Activated naive CD4-positive, alpha-beta T cell treated with anti-CD3 and anti-CD28 coated beads, Interleukin-2, amount 50 U/mL, for 16 hours (primary cell): ENCODE data around the gene PRKAB1.

Experiments
- DNase-seq: peaks from one replicate; pipeline ENCODE4 v3.0.0-alpha.2; 2020

The PRKAB1 gene

GRCh38 chr12:119664642-119665041 is 3.3 kb upstream of the PRKAB1 start:
- no peak for DNase-seq

DNA sequence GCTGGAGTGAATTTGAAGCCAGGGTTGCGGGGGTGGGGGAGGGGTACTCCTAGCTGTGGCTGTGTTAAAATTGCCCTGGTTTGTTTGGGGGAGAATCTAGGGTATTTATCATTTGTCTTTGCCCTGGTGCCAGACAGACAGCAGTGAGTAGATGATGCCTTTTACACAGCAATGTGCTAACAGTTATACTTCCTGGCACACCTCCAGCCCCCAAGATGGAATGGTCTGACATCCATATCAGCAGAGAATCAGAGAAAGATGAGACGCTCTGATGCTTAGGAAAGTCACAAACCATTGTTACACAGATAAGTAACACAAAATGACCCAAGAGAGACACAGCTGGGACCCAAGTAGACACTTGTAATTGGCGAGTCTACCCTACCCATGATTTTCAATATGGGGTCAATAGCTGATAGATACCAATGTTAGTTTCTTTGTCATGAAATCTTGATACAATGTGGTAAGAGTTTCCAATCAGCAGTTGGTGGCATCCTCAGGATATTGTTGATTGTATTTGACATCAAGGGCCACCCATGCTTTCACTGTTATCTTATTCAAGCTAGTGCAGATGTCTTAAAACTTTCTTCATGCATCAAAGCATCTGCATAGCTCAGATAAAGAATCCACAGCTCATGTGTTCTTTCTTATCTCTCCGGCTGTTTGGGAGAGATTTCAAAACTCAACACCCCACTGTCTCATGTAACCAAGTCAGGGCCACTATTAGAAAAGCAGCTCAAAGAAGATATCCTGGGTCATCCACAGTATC is 2.6 kb upstream of the PRKAB1 start:
- no peak for DNase-seq

GRCh38 chr12:119666226-119666795 is 1.6 kb upstream of the PRKAB1 start:
- DNase-seq: no peak

DNA sequence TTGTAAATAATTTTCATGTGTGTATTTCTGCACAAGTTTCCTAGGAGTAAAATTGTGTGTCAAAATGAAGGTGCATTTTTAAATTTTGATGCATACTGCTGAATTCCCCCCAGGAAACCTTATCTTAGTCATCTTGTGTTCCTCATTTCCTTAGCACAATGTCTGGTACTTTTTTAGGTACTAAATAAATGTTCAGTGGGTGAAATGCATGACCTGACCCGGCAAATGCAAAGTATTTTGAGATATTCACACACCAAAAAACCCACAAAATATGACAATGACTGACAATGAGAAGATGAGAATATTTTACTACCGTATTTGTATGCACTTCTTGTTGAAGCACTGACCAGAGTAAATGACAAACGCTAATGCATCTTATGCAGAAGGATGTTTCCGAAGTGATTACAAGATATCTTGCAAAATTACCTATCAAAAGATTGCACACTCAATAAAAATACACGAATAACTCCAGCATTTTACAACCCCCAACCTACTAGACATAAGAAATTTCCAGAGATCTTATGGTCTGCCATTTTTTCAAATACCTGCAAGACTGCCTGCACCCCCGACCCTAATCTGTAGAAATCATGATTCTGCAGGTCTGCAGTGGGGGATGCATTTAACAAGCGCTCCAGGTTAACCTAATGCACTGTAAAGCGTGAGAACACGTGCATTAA is 895 bp upstream of the PRKAB1 start:
- no peak for DNase-seq

DNA sequence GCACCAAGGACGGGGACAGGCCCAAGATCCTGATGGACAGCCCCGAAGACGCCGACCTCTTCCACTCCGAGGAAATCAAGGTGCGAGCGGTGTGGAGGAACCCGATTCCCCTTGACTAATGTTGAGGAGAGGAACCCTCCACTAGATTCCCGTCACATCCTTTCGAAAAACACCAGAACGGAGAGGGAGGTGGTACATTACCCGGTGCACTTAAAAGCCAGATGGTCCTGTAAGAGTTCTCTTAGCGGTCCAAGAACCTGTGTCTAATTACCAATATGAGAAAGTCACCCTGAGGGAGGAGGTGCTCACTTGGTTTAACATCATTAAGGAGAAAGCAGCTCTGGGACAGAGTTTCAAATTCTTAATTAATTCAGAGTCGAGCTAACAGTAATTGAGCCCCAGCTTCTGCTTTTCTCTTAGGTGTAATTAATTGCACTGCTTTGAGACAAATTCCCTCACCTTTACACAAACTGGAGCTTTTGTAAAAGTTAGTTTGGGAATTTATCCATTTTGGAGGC is 450 bp downstream of the PRKAB1 start:
- no peak for DNase-seq

DNA sequence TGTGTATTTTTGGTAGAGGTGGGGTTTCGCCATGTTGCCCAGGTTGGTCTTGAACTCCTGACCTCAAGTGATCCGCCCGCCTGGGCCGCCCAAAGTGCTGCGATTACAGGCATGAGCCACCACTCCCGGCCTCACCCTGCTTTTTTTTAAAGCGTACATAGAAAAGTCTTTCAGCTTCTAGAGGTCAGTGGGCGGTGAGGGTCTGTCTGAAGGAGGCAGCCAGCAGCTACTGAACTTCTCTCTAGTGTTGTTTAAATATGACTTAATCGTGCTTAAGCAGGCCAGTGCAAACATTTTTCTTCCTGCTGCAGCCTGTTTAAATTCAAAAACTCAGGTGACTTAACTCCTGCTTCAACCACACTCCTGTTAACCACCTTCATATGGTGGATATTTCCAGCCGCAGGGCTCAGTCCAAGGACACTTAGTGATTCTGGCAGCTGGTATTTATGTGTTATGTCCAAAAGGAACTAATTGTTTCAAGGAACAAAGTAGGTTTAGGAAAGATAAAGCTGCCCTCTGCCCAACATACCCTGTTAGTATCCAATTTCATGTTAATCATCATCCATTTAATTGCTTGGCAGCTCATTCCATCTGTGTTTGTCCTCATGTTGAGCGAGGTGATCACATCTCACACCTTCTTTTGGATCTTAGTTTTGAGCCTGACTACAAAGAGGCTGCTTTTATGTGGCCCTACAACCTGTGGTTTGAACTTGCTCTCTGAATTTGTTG is 2.0 kb downstream of the PRKAB1 start:
- DNase-seq: no peak

- no peak for DNase-seq
Observed at GRCh38 chr12:119671070-119671469, 3.1 kb downstream of the PRKAB1 start.

- DNase-seq: no peak
Observed at GRCh38 chr12:119672194-119672593, 4.3 kb downstream of the PRKAB1 start.

- no peak for DNase-seq
Observed at GRCh38 chr12:119673634-119674033, 5.7 kb downstream of the PRKAB1 start.

GRCh38 chr12:119674560-119674959 is 6.6 kb downstream of the PRKAB1 start:
- no peak for DNase-seq

GRCh38 chr12:119676022-119676421 is 8.1 kb downstream of the PRKAB1 start:
- DNase-seq: no peak

DNA sequence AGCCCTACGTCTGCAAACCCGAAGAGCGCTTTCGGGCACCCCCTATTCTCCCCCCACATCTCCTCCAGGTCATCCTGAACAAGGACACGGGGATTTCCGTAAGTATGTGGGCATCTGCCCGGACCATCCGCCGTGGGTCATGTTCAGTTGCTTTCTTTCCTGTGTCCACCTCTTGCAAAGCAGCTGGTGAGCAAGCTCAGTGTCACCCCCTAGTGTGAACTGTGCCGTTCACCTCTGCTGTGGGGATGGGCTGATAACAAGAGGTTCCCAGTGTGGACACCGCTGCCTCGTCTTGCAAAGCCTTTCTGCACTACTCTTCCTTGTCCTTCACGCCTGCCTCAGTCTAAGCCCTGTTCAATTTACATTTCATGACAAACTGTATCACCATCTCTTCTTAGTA is 8.6 kb downstream of the PRKAB1 start:
- no peak for DNase-seq

GRCh38 chr12:119678459-119678858 is 10.5 kb downstream of the PRKAB1 start:
- DNase-seq: no peak

- no peak for DNase-seq
Observed at GRCh38 chr12:119679081-119679480, 11.1 kb downstream of the PRKAB1 start.

DNA sequence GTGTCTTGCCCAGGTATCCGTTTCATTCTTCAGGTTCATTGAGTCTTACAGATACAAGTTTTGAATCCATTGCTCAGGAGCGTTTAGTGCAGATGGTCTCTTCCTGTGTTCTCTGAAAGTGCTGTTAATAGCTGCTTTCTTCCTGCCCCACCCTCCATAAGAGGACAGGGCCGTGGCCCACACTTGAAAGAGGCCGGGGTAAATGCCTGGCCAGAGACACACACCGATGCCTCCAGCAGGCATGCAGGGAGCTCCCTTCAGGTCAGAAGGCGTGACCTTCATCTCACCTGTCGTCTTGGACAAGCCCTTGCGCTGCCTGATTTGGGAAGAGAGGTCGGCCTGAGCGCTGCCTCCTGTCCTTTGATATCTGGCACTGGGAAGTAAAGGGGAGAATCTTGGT is 11.6 kb downstream of the PRKAB1 start:
- DNase-seq: no peak

GRCh38 chr12:119681111-119681510 is 13.2 kb downstream of the PRKAB1 start:
- no peak for DNase-seq

GRCh38 chr12:119681728-119682638 is 14.1 kb downstream of the PRKAB1 start:
- no peak for DNase-seq

GRCh38 chr12:119682639-119683252 is 14.8 kb downstream of the PRKAB1 start:
- no peak for DNase-seq

GRCh38 chr12:119683413-119683812 is 15.5 kb downstream of the PRKAB1 start:
- no peak for DNase-seq

GRCh38 chr12:119683816-119684215 is 15.9 kb downstream of the PRKAB1 start:
- DNase-seq: no peak

DNA sequence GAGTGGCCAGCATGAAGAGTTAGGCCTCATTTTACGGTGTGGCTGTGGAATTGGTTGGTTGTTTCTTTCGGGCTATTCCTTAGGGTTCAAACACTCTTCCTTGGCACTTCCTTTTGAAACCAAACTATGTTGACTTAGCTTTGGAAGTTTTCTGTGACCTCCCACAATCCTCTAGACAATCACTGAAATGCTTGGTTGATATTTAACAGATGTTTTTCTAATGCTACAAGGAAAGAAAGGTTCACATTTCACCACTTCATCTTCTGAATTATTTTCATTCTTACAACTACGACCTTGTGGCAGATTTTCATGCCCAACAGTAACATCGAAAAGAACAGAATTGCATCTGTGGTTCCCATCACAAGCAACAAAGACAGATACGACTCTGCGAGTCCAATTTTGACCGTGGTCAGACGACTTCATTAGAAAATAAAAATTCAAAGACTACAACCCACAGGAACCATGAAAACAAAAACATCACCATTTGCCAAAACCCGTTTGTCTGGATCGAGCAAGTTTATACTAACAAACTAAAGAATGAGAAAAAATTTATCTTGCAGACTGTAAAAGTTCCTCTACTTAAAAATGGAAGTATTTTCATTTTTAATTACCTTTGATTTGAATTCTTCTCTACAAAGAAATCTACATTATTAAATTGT is 16.9 kb downstream of the PRKAB1 start:
- DNase-seq: no peak
